ENCODE data around the gene FMN1. TPM values are rescaled to one million over a fixed set of nuclear protein-coding genes. Genes with fewer than 3 reads are reported as not detected.

The FMN1 gene
- total and polyA plus RNA-seq, 2 of the 8 experiments (the other 6 are each of a cell fraction or from before 2014, with no cell fraction given): 0.27 to 3.7 TPM

GRCh38 chr15:33109345-33109744 is 85.2 kb downstream of the FMN1 start:
- no peaks in the 10 kb centered on the region for H3K9me3 ChIP-seq (ENCODE audit: insufficient read depth in 2 of 2, low read depth in 1 of 2, low read length in 1 of 2)
- no peak for TF ChIP-seq CEBPB (IDR thresholded peaks at IDR 0.05; ENCODE audit: low read depth, low read length)
- TF ChIP-seq HDAC6 (IDR thresholded peaks at IDR 0.05; ENCODE audit: low read depth, low read length): no peak
- no peak for TF ChIP-seq SIN3A (conservative IDR thresholded peaks at IDR 0.05 in 1 of 2, IDR thresholded peaks at IDR 0.05 in 1 of 2; ENCODE audit: low read depth in 1 of 2, low read length in 2 of 2)
- H3K79me1 ChIP-seq (ENCODE audit: low read depth, low read length): no peaks in the 10 kb centered on the region
- no peak overlapping the region for H2BK120ac ChIP-seq (replicated peaks; ENCODE audit: low read depth, low read length)
- H3K27ac ChIP-seq (ENCODE audit: low read depth, low read length): no peak overlapping the region
- WGBS, 2 experiments (ENCODE audit: extremely low coverage in 1 of 2, insufficient coverage in 1 of 2, insufficient read length in 1 of 2, insufficient replicate concordance in 2 of 2, low coverage in 1 of 2, low lambda C conversion rate in 2 of 2, missing lambda C conversion rate in 1 of 2): 88% methylated on average over 4 of the region's 4 CpGs; no CpG with 5 or more reads in 1 of the 2 experiments
- no peak overlapping the region for H3K4me3 ChIP-seq (ENCODE audit: extremely low read depth in 1 of 4, insufficient read depth in 2 of 4, low read depth in 3 of 4, low read length in 4 of 4)
- H3K18ac ChIP-seq (ENCODE audit: extremely low read depth, low read length): no peak overlapping the region
- no peak overlapping the region for H4K5ac ChIP-seq (ENCODE audit: insufficient read length, low read depth, low read length)
- H2BK20ac ChIP-seq (ENCODE audit: low read length): no peak overlapping the region
- H2AK5ac ChIP-seq (ENCODE audit: low read depth, low read length): no peak overlapping the region
- H3K4me1 ChIP-seq (replicated peaks in 1 of 4; ENCODE audit: control insufficient read depth in 3 of 4, insufficient read depth in 4 of 4, low read length in 3 of 4): peaks cover 0 to 9% (median 2%) of the 10 kb centered on the region in 4 experiments; a peak in 3 of 7 replicates
- FAIRE-seq (no peak), DNase-seq (ENCODE audit: low read depth in 1 of 2, low spot score in 2 of 2) (no peak)
- no peak overlapping the region for H2AFZ ChIP-seq (ENCODE audit: low read length)
- H2BK12ac ChIP-seq (ENCODE audit: low read depth, low read length): no peak overlapping the region
- no peak overlapping the region for H4K8ac ChIP-seq (ENCODE audit: extremely low read depth, insufficient read depth, low read length)
- H3K27me3 ChIP-seq (replicated peaks in 1 of 4; ENCODE audit: control insufficient read depth in 3 of 4, extremely low read depth in 1 of 4, insufficient read depth in 3 of 4, low read length in 3 of 4): no peaks in the 10 kb centered on the region
- H4K91ac ChIP-seq (replicated peaks; ENCODE audit: insufficient read length, low read length): no peak overlapping the region
- no peak overlapping the region for H3K23ac ChIP-seq (ENCODE audit: insufficient read length)
- H4K20me1 ChIP-seq (replicated peaks in 1 of 2; ENCODE audit: control insufficient read depth in 1 of 2, insufficient read depth in 2 of 2, low read length in 2 of 2): no peaks in the 10 kb centered on the region
- H3K9ac ChIP-seq (replicated peaks in 1 of 4; ENCODE audit: extremely low read depth in 1 of 4, low read depth in 3 of 4, low read length in 3 of 4): no peak overlapping the region
- CTCF ChIA-PET (ENCODE audit: partially characterized antibody): no interaction called here
- no peak overlapping the region for H3K4ac ChIP-seq (replicated peaks; ENCODE audit: insufficient read length, low read depth, low read length)
- H2BK15ac ChIP-seq (ENCODE audit: low read length): no peak overlapping the region
- POLR2A ChIA-PET (ENCODE audit: partially characterized antibody): no interaction called here
- no peak overlapping the region for H2BK5ac ChIP-seq (ENCODE audit: low read depth, low read length)
- no peaks in the 10 kb centered on the region for H3K79me2 ChIP-seq (ENCODE audit: control insufficient read depth in 1 of 2, insufficient read depth in 2 of 2, low read length in 2 of 2)
- H3K14ac ChIP-seq (ENCODE audit: insufficient read length): no peak overlapping the region
- no peaks in the 10 kb centered on the region; a peak in 1 of 8 replicates for H3K36me3 ChIP-seq (ENCODE audit: control insufficient read depth in 2 of 4, insufficient read depth in 4 of 4, low read length in 3 of 4)
- no peak overlapping the region for H3K4me2 ChIP-seq (ENCODE audit: insufficient read depth in 1 of 2, low read depth in 2 of 2, low read length in 2 of 2)
- H3K23me2 ChIP-seq (ENCODE audit: low read depth, low read length): no peaks in the 10 kb centered on the region; the same call in 1 of the 2 replicates
- no peak overlapping the region for H3K56ac ChIP-seq (replicated peaks; ENCODE audit: insufficient read length, low read depth, low read length)
